Fibroblast of skin of right biceps (primary cell): Measurements from ENCODE around the gene ALKBH1.
A peak's percentile ranks its signal among the peaks of the same experiment; 100 is the strongest.
"Not testable (repeated sequence)": the region's sequence is repeated elsewhere in the genome, so short reads cannot be mapped to it uniquely, and the experiment has no call there.

Experiments
- DNase-seq: peaks from one replicate; pipeline ENCODE4 v3.0.0-alpha.2; 2013

ALKBH1 gene

GRCh38 chr14:77707724-77708408 lies at the start of gene ALKBH1, which contains the start of gene SLIRP:
Gene ALKBH1 (minus strand): TSS chr14:77708023. CDS start chr14:77708004, 19 bp downstream.
Gene SLIRP (plus strand): TSS chr14:77708103. CDS start chr14:77708112, 9 bp downstream.
- DNase-seq, result peak; percentile 81

GRCh38 chr14:77752799-77753516 lies 45.1 kb upstream of the ALKBH1 start:
- DNase-seq, result no peak

GRCh38 chr14:77752266-77752665 lies 44.4 kb upstream of the ALKBH1 start:
- no peak for DNase-seq

GRCh38 chr14:77747425-77747824 lies 39.6 kb upstream of the ALKBH1 start:
- not testable (repeated sequence) for DNase-seq

- DNase-seq, result no peak
Measured at GRCh38 chr14:77746064-77746702, 38.4 kb upstream of the ALKBH1 start.

- DNase-seq, result no peak
Measured at GRCh38 chr14:77741438-77741837, 33.6 kb upstream of the ALKBH1 start.

GRCh38 chr14:77738559-77739250 lies 30.9 kb upstream of the ALKBH1 start:
- peak; percentile 1 for DNase-seq

GRCh38 chr14:77730976-77731497 lies 23.2 kb upstream of the ALKBH1 start:
- peak; percentile 1 for DNase-seq

- no peak for DNase-seq
Measured at GRCh38 chr14:77722301-77722700, 14.5 kb upstream of the ALKBH1 start.

- DNase-seq, result no peak
Measured at GRCh38 chr14:77721437-77721836, 13.6 kb upstream of the ALKBH1 start.

- no peak for DNase-seq
Measured at GRCh38 chr14:77717608-77718305, 9.9 kb upstream of the ALKBH1 start.

- no peak for DNase-seq
Measured at GRCh38 chr14:77714926-77715325, 7.1 kb upstream of the ALKBH1 start.

- DNase-seq, result no peak
Measured at GRCh38 chr14:77710364-77710763, 2.5 kb upstream of the ALKBH1 start.

- DNase-seq, result no peak
Measured at GRCh38 chr14:77709412-77709811, 1.6 kb upstream of the ALKBH1 start.

GRCh38 chr14:77708749-77709148 lies 926 bp upstream of the ALKBH1 start:
- no peak for DNase-seq

GRCh38 chr14:77707355-77707723 lies 484 bp downstream of the ALKBH1 start:
- peak; percentile 56 for DNase-seq

- DNase-seq, result no peak
Measured at GRCh38 chr14:77691259-77691658, 16.6 kb downstream of the ALKBH1 start.

- DNase-seq, result peak; percentile 10
Measured at GRCh38 chr14:77682158-77682553, 25.7 kb downstream of the ALKBH1 start.

- DNase-seq, result peak; percentile 32
Measured at GRCh38 chr14:77681196-77682157, 26.3 kb downstream of the ALKBH1 start.

- no peak for DNase-seq
Measured at GRCh38 chr14:77674931-77675330, 32.9 kb downstream of the ALKBH1 start.

GRCh38 chr14:77673193-77673592 lies 34.6 kb downstream of the ALKBH1 start:
- DNase-seq, result no peak
